Lower leg skin (tissue), 3 donors: ENCODE results near the gene TEX101.
"Not testable (repeated sequence)": the region's sequence is repeated elsewhere in the genome, so short reads cannot be mapped to it uniquely, and the experiment has no call there.

ENCODE experiments used
- POLR2A ChIP-seq, 2 donors: fragments of 450-650 bp; IDR thresholded peaks; one replicate each; pipeline ENCODE4 v1.6.1; 2016 to 2017; ENCODE audit warnings: antibody characterized with exemption in 2 of 2, mild to moderate bottlenecking in 1 of 2, moderate library complexity in 1 of 2
- TF ChIP-seq, protein P1 (sequence below), 3 donors: fragments of 450-650 bp; IDR thresholded peaks; one replicate each; pipeline ENCODE4 v1.5.1; 2016; ENCODE audit warnings: antibody characterized with exemption in 3 of 3, mild to moderate bottlenecking in 3 of 3, moderate library complexity in 2 of 3

DNA sequence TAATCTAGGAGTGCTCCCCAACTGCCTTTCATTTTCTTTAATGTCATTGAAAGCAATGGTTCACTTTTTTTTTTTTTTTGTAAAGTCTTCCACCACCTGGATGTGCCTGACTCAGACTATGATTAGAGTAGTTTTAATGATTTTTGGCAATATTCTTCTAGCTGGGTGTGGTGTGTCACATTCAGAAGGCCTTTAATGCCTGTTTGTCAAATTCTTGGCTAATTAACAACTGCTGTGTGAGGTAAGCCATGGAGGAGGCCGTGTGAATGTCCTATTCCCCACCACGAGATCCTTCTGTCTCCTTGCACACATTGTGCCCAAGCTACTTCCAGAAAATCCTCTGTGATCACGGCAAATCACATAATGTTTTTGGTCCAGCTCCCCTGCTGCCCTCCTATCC lies 30.9 kb upstream of the TEX101 start:
- TF ChIP-seq, protein P1, sequence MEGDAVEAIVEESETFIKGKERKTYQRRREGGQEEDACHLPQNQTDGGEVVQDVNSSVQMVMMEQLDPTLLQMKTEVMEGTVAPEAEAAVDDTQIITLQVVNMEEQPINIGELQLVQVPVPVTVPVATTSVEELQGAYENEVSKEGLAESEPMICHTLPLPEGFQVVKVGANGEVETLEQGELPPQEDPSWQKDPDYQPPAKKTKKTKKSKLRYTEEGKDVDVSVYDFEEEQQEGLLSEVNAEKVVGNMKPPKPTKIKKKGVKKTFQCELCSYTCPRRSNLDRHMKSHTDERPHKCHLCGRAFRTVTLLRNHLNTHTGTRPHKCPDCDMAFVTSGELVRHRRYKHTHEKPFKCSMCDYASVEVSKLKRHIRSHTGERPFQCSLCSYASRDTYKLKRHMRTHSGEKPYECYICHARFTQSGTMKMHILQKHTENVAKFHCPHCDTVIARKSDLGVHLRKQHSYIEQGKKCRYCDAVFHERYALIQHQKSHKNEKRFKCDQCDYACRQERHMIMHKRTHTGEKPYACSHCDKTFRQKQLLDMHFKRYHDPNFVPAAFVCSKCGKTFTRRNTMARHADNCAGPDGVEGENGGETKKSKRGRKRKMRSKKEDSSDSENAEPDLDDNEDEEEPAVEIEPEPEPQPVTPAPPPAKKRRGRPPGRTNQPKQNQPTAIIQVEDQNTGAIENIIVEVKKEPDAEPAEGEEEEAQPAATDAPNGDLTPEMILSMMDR (IDR thresholded peaks at IDR 0.05) = not testable (repeated sequence)
- not testable (repeated sequence) for TF ChIP-seq POLR2A (IDR thresholded peaks at IDR 0.05)
